GM12878 (cell line): ENCODE data around the gene KLRG1. TPM values are rescaled to one million over a fixed set of nuclear protein-coding genes. Genes with fewer than 3 reads are reported as not detected.

ENCODE experiments used
- ATF7 ChIP-seq: fragments of 450-650 bp; IDR thresholded peaks from 2 replicates; pipeline ENCODE4 v1.6.1; 2016; ENCODE audit warnings: low read depth, mild to moderate bottlenecking
- BRCA1 ChIP-seq: IDR thresholded peaks from 2 replicates; pipeline ENCODE4 v1.6.1; 2011; ENCODE audit warnings: low read depth, low read length, improper control_type of control experiment
- CHD1 ChIP-seq: IDR thresholded peaks from 2 replicates; pipeline ENCODE4 v1.6.1; 2012; ENCODE audit warnings: low read depth, low read length, improper control_type of control experiment
- CHD4 ChIP-seq: fragments of 200-600 bp; sonication (generic); IDR thresholded peaks from 2 replicates; pipeline ENCODE4 v1.6.1; 2016; ENCODE audit warnings: mild to moderate bottlenecking
- E2F8 ChIP-seq: fragments of 450-650 bp; IDR thresholded peaks from 2 replicates; pipeline ENCODE4 v1.6.1; 2018; ENCODE audit warnings: mild to moderate bottlenecking, low read depth, moderate library complexity; ENCODE audit not compliant: partially characterized antibody
- HDAC6 ChIP-seq: fragments of 200-600 bp; sonication (generic); IDR thresholded peaks from one replicate; pipeline ENCODE4 v1.8.0; 2017; ENCODE audit warnings: antibody characterized with exemption; ENCODE audit not compliant: unreplicated experiment
- IRF3 ChIP-seq: fragments of 450-650 bp; IDR thresholded peaks from 2 replicates; pipeline ENCODE4 v1.6.1; 2014; ENCODE audit warnings: mild to moderate bottlenecking
- IRF4 ChIP-seq: IDR thresholded peaks from 2 replicates; pipeline ENCODE4 v1.6.1; 2011; ENCODE audit warnings: low read depth, low read length
- JUNB ChIP-seq: IDR thresholded peaks from 2 replicates; pipeline ENCODE4 v1.6.1; 2016; ENCODE audit warnings: antibody characterized with exemption, mild to moderate bottlenecking
- LARP7 ChIP-seq: fragments of 450-650 bp; IDR thresholded peaks from 2 replicates; pipeline ENCODE4 v1.6.1; 2017; ENCODE audit warnings: mild to moderate bottlenecking
- NBN ChIP-seq: fragments of 450-650 bp; IDR thresholded peaks from 2 replicates; pipeline ENCODE4 v1.6.1; 2016
- NFYA ChIP-seq: IDR thresholded peaks from 2 replicates; pipeline ENCODE4 v1.6.1; 2011; ENCODE audit warnings: low read depth, mild to moderate bottlenecking, low read length, improper control_type of control experiment, borderline replicate concordance
- NR2F1 ChIP-seq: fragments of 450-650 bp; conservative IDR thresholded peaks from 2 replicates; pipeline ENCODE4 v1.6.1; 2017; ENCODE audit warnings: mild to moderate bottlenecking
- POLR2A ChIP-seq: IDR thresholded peaks from 2 replicates; pipeline ENCODE4 v1.6.1; 2011; ENCODE audit warnings: low read depth, mild to moderate bottlenecking, low read length
- REST ChIP-seq: IDR thresholded peaks from 2 replicates; pipeline ENCODE4 v1.6.1; 2012; ENCODE audit warnings: mild to moderate bottlenecking, low read depth, low read length
- STAT1 ChIP-seq: fragments of 450-650 bp; conservative IDR thresholded peaks from 2 replicates; pipeline ENCODE4 v1.6.1; 2014; ENCODE audit warnings: antibody characterized with exemption, mild to moderate bottlenecking
- STAT3 ChIP-seq: IDR thresholded peaks from 2 replicates; pipeline ENCODE4 v1.6.1; 2011; ENCODE audit warnings: low read depth, low read length, improper control_type of control experiment
- USF2 ChIP-seq: IDR thresholded peaks from 2 replicates; pipeline ENCODE4 v1.6.1; 2011; ENCODE audit warnings: low read depth, low read length, improper control_type of control experiment, borderline replicate concordance
- ZBTB33 ChIP-seq: fragments of 450-650 bp; IDR thresholded peaks from 2 replicates; pipeline ENCODE4 v1.6.1; 2017; ENCODE audit warnings: mild to moderate bottlenecking
- ZNF274 ChIP-seq: IDR thresholded peaks from one replicate; pipeline ENCODE4 v1.8.0; 2011; ENCODE audit not compliant: insufficient read length, insufficient read depth
- ZNF622 ChIP-seq: fragments of 450-650 bp; IDR thresholded peaks from 2 replicates; pipeline ENCODE4 v1.6.1; 2017; ENCODE audit warnings: mild to moderate bottlenecking, inconsistent platforms
- ZSCAN29 ChIP-seq: fragments of 450-650 bp; IDR thresholded peaks from 2 replicates; pipeline ENCODE4 v1.6.1; 2017; ENCODE audit warnings: mild to moderate bottlenecking, moderate library complexity
- polyA plus RNA-seq, 11 experiments: library from polyadenylated mRNA; depleted of rRNA in 4 of 11; unstranded in 6 of 11; stranded (reverse) in 5 of 11; fragments of >200 nt; fragmentation: Nextera tagmentation in 4 of 11; fragmentation: Illumina TruSeq in 1 of 11; extraction: Ambion mirVana in 4 of 11; extraction: Trizol in 1 of 11; gene quantifications; 1 replicate in 1 of 11; 2 replicates in 10 of 11; pipeline versions ENCODE4 v1.2.1 to v1.2.3, GENCODE V29; 2011 to 2016; ENCODE audit warnings: inconsistent platforms in 2 of 11, missing spikeins in 2 of 11, low read depth in 1 of 11
- total RNA-seq, 4 experiments: library from RNA; depleted of rRNA in 3 of 4; stranded (reverse); fragments of >200 nt in 3 of 4; fragmentation: Illumina TruSeq in 1 of 4; extraction: Trizol in 1 of 4; gene quantifications; 2 replicates each; pipeline versions ENCODE4 v1.2.1 to v1.2.3, GENCODE V29; 2013 to 2021

Gene KLRG1
- total and polyA plus RNA-seq, 10 of the 15 experiments (the other 5 are each of a cell fraction or from before 2014, with no cell fraction given), result 2.3 to 6.5 (median 3.9) TPM

GRCh38 chr12:8949342-8950220 is 39.8 kb upstream of the KLRG1 start, which contains the start of gene M6PR (continued):
- TF ChIP-seq IRF4, result no peak
- peak; percentile 81 for TF ChIP-seq POLR2A
- peak; percentile 48; the same call in 1 of the 2 replicates for TF ChIP-seq LARP7
- no peak for TF ChIP-seq IRF3
- no peak for TF ChIP-seq ATF7
- peak; percentile 52 for TF ChIP-seq E2F8
- no peak for TF ChIP-seq CHD1
- peak; percentile 43; the same call in 1 of the 2 replicates for TF ChIP-seq ZSCAN29
- TF ChIP-seq STAT1, result no peak
- peak; percentile 30; the same call in 1 of the 2 replicates for TF ChIP-seq NBN
- TF ChIP-seq REST, result peak; percentile 24; the same call in 1 of the 2 replicates
- no peak for TF ChIP-seq HDAC6
- peak; percentile 83 for TF ChIP-seq NR2F1
- TF ChIP-seq USF2, result peak; percentile 82
- no peak; the same call in 1 of the 2 replicates for TF ChIP-seq JUNB
- no peak for TF ChIP-seq CHD4
- no peak; the same call in 1 of the 2 replicates for TF ChIP-seq BRCA1
- no peak for TF ChIP-seq ZNF622
- TF ChIP-seq STAT3, result no peak
- TF ChIP-seq ZNF274, result no peak
- no peak for TF ChIP-seq ZBTB33
- TF ChIP-seq NFYA, result no peak
